Cardiac muscle cell (in vitro differentiated cells and primary cell): ENCODE results near the gene EML6. TPM values are rescaled to one million over a fixed set of nuclear protein-coding genes. Genes with fewer than 3 reads are reported as not detected.

Source experiments
- DNase-seq, 2 donors: peaks; one replicate each; pipeline versions ENCODE4 v3.0.0 to v3.0.0-alpha.2; 2010 to 2017; ENCODE audit warnings: low read depth in 1 of 2, low spot score in 1 of 2
- H3K27ac ChIP-seq: fragments of 200-600 bp; sonication (generic); 2 replicates; pipeline ENCODE4 v1.5.1; 2016
- H3K27me3 ChIP-seq: fragments of 200-600 bp; sonication (generic); 2 replicates; pipeline ENCODE4 v1.6.0; 2016; ENCODE audit warnings: control low read depth
- H3K36me3 ChIP-seq: fragments of 200-600 bp; sonication (generic); 2 replicates; pipeline ENCODE4 v1.5.1; 2016; ENCODE audit warnings: control low read depth
- H3K4me1 ChIP-seq: fragments of 200-600 bp; sonication (generic); 2 replicates; pipeline ENCODE4 v1.8.1; 2017; ENCODE audit warnings: low read depth, mild to moderate bottlenecking, mixed run types
- H3K4me3 ChIP-seq: fragments of 200-600 bp; sonication (generic); 2 replicates; pipeline ENCODE4 v1.5.1; 2016; ENCODE audit warnings: mild to moderate bottlenecking
- H3K9me3 ChIP-seq: fragments of 200-600 bp; sonication (generic); 2 replicates; pipeline ENCODE4 v1.5.1; 2017; ENCODE audit warnings: low read depth, mild to moderate bottlenecking, control low read depth
- CTCF ChIP-seq: IDR thresholded peaks from 2 replicates; pipeline ENCODE4 v1.5.1; 2012; ENCODE audit warnings: low read depth, mild to moderate bottlenecking, low read length
- polyA plus RNA-seq: library from polyadenylated mRNA; unstranded; fragments of >200 nt; fragmentation: Nextera tagmentation; extraction: Ambion mirVana; gene quantifications from 2 replicates; pipeline ENCODE4 v1.2.1, GENCODE V29; 2016
- total RNA-seq: library from RNA; depleted of rRNA; stranded (reverse); fragments of >200 nt; gene quantifications from 2 replicates; pipeline ENCODE4 v1.2.3, GENCODE V29; 2016

The EML6 gene
- total and polyA plus RNA-seq, 2 experiments from 2014 or later: 0.89 to 1.3 TPM

- Histone ChIP-seq H3K9me3 (no peaks in the 10 kb centered on the region), H3K4me1 (no peaks in the 10 kb centered on the region), H3K36me3 (no peaks in the 10 kb centered on the region), H3K27ac (no peak overlapping the region), H3K27me3 (no peaks in the 10 kb centered on the region), H3K4me3 (no peak overlapping the region)
- DNase-seq: no peak
- no peak for TF ChIP-seq CTCF
Observed at GRCh38 chr2:54797307-54797706, 73.8 kb downstream of the EML6 start.

- Histone ChIP-seq H3K9me3 (no peaks in the 10 kb centered on the region), H3K36me3 (no peaks in the 10 kb centered on the region), H3K27me3 (no peaks in the 10 kb centered on the region), H3K4me3 (no peak overlapping the region), H3K4me1 (no peaks in the 10 kb centered on the region), H3K27ac (no peak overlapping the region)
- DNase-seq: no peak
- no peak for TF ChIP-seq CTCF
Observed at GRCh38 chr2:54801352-54801751, 77.9 kb downstream of the EML6 start.

GRCh38 chr2:54803783-54804751 is 80.6 kb downstream of the EML6 start:
- Histone ChIP-seq H3K4me1 (no peaks in the 10 kb centered on the region), H3K27me3 (no peaks in the 10 kb centered on the region), H3K27ac (no peak overlapping the region), H3K36me3 (no peaks in the 10 kb centered on the region), H3K9me3 (no peaks in the 10 kb centered on the region), H3K4me3 (no peak overlapping the region)
- peak in 1 of 2 donors; percentile 3 for DNase-seq
- TF ChIP-seq CTCF: no peak

GRCh38 chr2:54805255-54805654 is 81.8 kb downstream of the EML6 start:
- no peak overlapping the region for H3K4me3 ChIP-seq
- TF ChIP-seq CTCF: no peak
- no peaks in the 10 kb centered on the region for H3K9me3 ChIP-seq
- H3K4me1 ChIP-seq: no peaks in the 10 kb centered on the region
- DNase-seq: no peak
- H3K27me3 ChIP-seq: no peaks in the 10 kb centered on the region
- H3K27ac ChIP-seq: no peak overlapping the region
- H3K36me3 ChIP-seq: no peaks in the 10 kb centered on the region

- no peaks in the 10 kb centered on the region for H3K36me3 ChIP-seq
- H3K9me3 ChIP-seq: no peaks in the 10 kb centered on the region
- H3K4me3 ChIP-seq: no peak overlapping the region
- H3K4me1 ChIP-seq: no peaks in the 10 kb centered on the region
- H3K27ac ChIP-seq: no peak overlapping the region
- no peak for TF ChIP-seq CTCF
- DNase-seq: no peak
- H3K27me3 ChIP-seq: no peaks in the 10 kb centered on the region
Observed at GRCh38 chr2:54806975-54807374, 83.5 kb downstream of the EML6 start.
